ENCODE results near the gene HGF.

Gene HGF

DNA sequence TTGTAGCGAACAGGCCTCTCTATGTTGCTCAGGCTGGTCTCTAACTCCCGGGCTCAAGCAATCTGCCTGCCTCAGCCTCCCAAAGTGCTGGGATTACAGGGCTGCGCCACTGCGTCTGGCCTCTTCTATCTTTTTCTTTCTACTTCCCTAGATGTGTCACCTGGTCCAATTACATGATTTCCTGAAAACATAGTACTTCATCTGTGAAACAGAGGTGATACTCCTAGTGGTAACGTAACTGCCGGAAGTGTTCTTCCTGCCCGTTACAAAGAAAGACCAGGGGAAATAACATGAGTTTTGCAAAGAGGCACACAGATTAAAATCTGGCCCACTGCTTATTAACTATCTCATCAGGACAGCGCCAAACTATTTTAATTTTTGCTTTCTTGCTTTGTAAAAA, 18.4 kb upstream of the HGF start:
- TF ChIP-seq GATA2 (IDR thresholded peaks at IDR 0.05; ENCODE audit: low read depth, low read length) = no peak
- TF ChIP-seq GATA3 (IDR thresholded peaks at IDR 0.05; ENCODE audit: low read depth, low read length) = no peak

DNA sequence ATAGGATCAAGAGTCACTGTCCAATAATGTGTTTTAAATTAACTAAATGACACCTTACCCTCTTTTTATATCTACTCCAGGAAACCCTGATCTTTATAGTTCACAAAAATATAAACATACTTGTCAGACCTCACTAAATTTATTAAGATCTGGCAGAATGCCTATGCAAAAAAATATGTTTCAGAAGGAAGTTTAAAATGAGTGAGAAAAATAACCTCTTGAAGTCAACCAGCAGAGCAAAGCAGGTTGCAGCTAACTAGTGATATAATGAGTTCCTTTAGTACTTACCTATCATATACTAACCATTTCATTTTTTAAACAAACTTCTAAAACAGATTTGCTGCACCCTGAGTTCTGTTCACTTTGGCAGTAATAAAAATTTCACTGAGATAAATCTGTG, 14.0 kb upstream of the HGF start:
- no peak for TF ChIP-seq GATA2 (IDR thresholded peaks at IDR 0.05; ENCODE audit: low read depth, low read length)
- no peak for TF ChIP-seq GATA3 (IDR thresholded peaks at IDR 0.05; ENCODE audit: low read depth, low read length)

GRCh38 chr7:81780914-81781693, 11.3 kb upstream of the HGF start:
- TF ChIP-seq GATA2 (IDR thresholded peaks at IDR 0.05; ENCODE audit: low read depth, low read length) = no peak

DNA sequence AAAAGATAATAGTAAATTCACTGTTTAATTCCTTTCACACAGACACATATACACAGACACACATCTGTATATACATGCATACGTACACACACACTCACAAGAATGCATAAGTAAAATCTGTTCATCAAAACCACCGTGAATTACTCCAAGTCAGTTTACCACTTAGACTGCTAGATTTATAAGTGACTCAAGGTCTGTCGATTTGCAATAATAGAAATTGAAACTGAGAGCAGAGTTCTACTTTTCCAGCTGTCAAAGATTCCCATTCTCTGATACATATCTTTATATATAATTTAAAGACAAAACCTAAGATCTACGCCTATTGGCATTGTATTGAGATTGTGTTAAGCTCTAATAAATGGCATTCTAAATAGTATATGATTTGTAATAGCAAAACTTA, 9.9 kb upstream of the HGF start:
- TF ChIP-seq GATA2 (IDR thresholded peaks at IDR 0.05; ENCODE audit: low read depth, low read length) (no peak), GATA3 (IDR thresholded peaks at IDR 0.05; ENCODE audit: low read depth, low read length) (no peak)

GRCh38 chr7:81777697-81778096, 7.8 kb upstream of the HGF start:
- TF ChIP-seq GATA3 (IDR thresholded peaks at IDR 0.05; ENCODE audit: low read depth, low read length) (no peak), GATA2 (IDR thresholded peaks at IDR 0.05; ENCODE audit: low read depth, low read length) (no peak)

GRCh38 chr7:81776948-81777630, 7.2 kb upstream of the HGF start:
- TF ChIP-seq GATA3 (IDR thresholded peaks at IDR 0.05; ENCODE audit: low read depth, low read length) (no peak), GATA2 (IDR thresholded peaks at IDR 0.05; ENCODE audit: low read depth, low read length) (no peak)

GRCh38 chr7:81776161-81776560, 6.3 kb upstream of the HGF start:
- no peak for TF ChIP-seq GATA3 (IDR thresholded peaks at IDR 0.05; ENCODE audit: low read depth, low read length)
- no peak for TF ChIP-seq GATA2 (IDR thresholded peaks at IDR 0.05; ENCODE audit: low read depth, low read length)

DNA sequence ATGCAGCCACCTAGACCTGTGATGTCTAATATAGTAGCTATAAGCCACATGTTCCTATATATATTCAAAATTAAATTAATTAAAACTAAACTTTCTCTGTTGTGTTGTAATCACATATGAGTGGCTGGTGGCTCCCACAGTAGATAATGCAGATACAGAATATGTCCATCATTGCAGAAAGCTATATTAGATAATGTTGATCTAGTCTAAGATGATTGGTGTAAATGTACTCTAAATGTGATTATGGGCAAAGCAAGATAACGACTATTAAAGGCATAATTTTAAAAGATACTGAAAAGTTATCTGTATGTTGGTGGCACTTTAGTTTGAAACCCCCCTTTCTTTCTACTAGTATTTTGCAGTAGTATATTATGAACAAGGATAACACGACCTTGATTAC, 5.7 kb upstream of the HGF start:
- TF ChIP-seq GATA2 (IDR thresholded peaks at IDR 0.05; ENCODE audit: low read depth, low read length) (peak; percentile 49; the same call in 1 of the 2 replicates), GATA3 (IDR thresholded peaks at IDR 0.05; ENCODE audit: low read depth, low read length) (peak; percentile 97)

DNA sequence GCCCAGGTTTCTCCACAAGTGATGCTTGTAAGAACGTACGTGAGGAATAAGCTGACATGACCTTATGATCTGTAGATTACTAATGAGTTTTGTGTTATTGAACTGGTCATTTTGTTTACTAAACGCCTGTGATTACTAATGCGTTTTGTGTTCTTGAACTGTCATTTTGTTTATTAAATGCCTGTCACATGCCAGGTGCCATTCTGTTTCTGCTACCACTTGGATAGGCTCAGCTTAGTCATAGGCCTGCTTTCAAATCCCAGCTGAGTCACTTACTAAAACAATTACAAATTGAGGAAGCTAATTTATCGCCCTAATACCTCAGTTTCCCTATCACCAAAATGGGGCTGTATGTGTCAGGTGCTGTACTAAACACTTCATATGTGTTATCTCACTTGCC, 4.7 kb upstream of the HGF start:
- TF ChIP-seq GATA2 (IDR thresholded peaks at IDR 0.05; ENCODE audit: low read depth, low read length) = no peak
- TF ChIP-seq GATA3 (IDR thresholded peaks at IDR 0.05; ENCODE audit: low read depth, low read length) = no peak

GRCh38 chr7:81770728-81771223, 929 bp upstream of the HGF start:
- TF ChIP-seq GATA2 (IDR thresholded peaks at IDR 0.05; ENCODE audit: low read depth, low read length) = no peak
- TF ChIP-seq GATA3 (IDR thresholded peaks at IDR 0.05; ENCODE audit: low read depth, low read length) = no peak

- TF ChIP-seq GATA3 (IDR thresholded peaks at IDR 0.05; ENCODE audit: low read depth, low read length) (no peak), GATA2 (IDR thresholded peaks at IDR 0.05; ENCODE audit: low read depth, low read length) (no peak)
Observed at GRCh38 chr7:81768951-81769778, 682 bp downstream of the HGF start.

DNA sequence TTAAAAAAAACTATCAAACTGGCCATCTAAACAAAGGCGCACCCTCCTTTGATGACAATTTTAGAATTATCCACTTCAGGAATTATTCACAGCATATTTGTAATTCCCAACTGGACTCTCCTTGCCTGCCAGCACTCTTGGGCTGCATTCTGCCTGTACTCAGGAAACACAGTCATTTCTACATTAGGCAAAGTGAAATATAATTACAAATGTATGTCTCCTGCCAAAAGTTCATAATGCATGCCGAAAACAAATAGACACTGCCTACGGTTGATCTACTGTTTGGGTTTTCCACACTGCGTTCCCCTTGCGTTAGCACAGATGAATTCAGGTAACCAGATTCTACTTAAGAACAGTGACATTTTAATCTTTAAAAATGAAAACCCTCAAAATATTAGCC, 1.9 kb downstream of the HGF start:
- TF ChIP-seq GATA2 (IDR thresholded peaks at IDR 0.05; ENCODE audit: low read depth, low read length) (no peak), GATA3 (IDR thresholded peaks at IDR 0.05; ENCODE audit: low read depth, low read length) (no peak)

- TF ChIP-seq GATA3 (IDR thresholded peaks at IDR 0.05; ENCODE audit: low read depth, low read length) (no peak), GATA2 (IDR thresholded peaks at IDR 0.05; ENCODE audit: low read depth, low read length) (no peak)
Observed at GRCh38 chr7:81761821-81762220, 8.0 kb downstream of the HGF start.

- TF ChIP-seq GATA2 (IDR thresholded peaks at IDR 0.05; ENCODE audit: low read depth, low read length) (no peak), GATA3 (IDR thresholded peaks at IDR 0.05; ENCODE audit: low read depth, low read length) (0 out of 2 replicates have a peak, but pooled peaks have one; percentile 24)
Observed at GRCh38 chr7:81761031-81761430, 8.8 kb downstream of the HGF start.

All from SH-SY5Y (cell line).